Activated naive CD4-positive, alpha-beta T cell treated with anti-CD3 and anti-CD28 coated beads for 36 hours (primary cell): Measurements from ENCODE around the gene CPSF4. TPM values are rescaled to one million over a fixed set of nuclear protein-coding genes. Genes with fewer than 3 reads are reported as not detected.
"Not testable (repeated sequence)": the region's sequence is repeated elsewhere in the genome, so short reads cannot be mapped to it uniquely, and the experiment has no call there.

ENCODE experiments used
- CTCF ChIA-PET: fragments of 350-600 bp; sonication (Branson Sonifier 250); formaldehyde crosslinking; loops from one replicate; lab custom pipeline; 2021; ENCODE audit warnings: antibody characterized with exemption; lab: Charles Lee
- DNase-seq: peaks from one replicate; pipeline ENCODE4 v3.0.0-alpha.2; 2020
- H3K27ac Mint-ChIP-seq: one replicate; pipeline ENCODE4 v1.8.0; 2021; ENCODE audit warnings: mild to moderate bottlenecking, mixed read lengths
- H3K27me3 Mint-ChIP-seq: one replicate; pipeline ENCODE4 v1.8.0; 2021; ENCODE audit warnings: low read depth, mixed read lengths
- H3K36me3 Mint-ChIP-seq: one replicate; pipeline ENCODE4 v1.8.0; 2021; ENCODE audit warnings: low read depth, mixed read lengths
- H3K4me1 Mint-ChIP-seq: one replicate; pipeline ENCODE4 v1.8.0; 2021; ENCODE audit warnings: low read depth, mixed read lengths
- H3K4me3 Mint-ChIP-seq: one replicate; pipeline ENCODE4 v1.8.0; 2021; ENCODE audit warnings: mild to moderate bottlenecking, moderate library complexity, mixed read lengths
- H3K9me3 Mint-ChIP-seq: one replicate; pipeline ENCODE4 v1.8.0; 2021; ENCODE audit warnings: mixed read lengths
- intact Hi-C: fragments of 100-400 bp; cut with micrococcal nuclease; formaldehyde crosslinking; loops from one replicate; pipeline ENCODE4 v1.15.1; 2023
- total RNA-seq, 2 experiments: library from RNA; stranded (reverse); gene quantifications; one replicate each; pipeline ENCODE4 v1.2.3, GENCODE V29; 2021

Gene CPSF4
- total RNA-seq, 2 experiments from 2014 or later = 70.6 to 73.5 TPM

- H3K36me3 Mint-ChIP-seq = peaks cover 30% of the 10 kb centered on the region
- no peaks in the 10 kb centered on the region for H3K27me3 Mint-ChIP-seq
- H3K9me3 Mint-ChIP-seq = no peaks in the 10 kb centered on the region
- no peak for DNase-seq
- CTCF ChIA-PET = interaction anchor here (0.7 kb wide), 1 partner anchor 148 kb away, joined by 3 read pairs; no protein-coding TSS in a partner anchor
- H3K4me1 Mint-ChIP-seq = peaks cover 42% of the 10 kb centered on the region
- H3K27ac Mint-ChIP-seq = peak overlapping the region; percentile 92
- intact Hi-C loops = loop anchor here (1.0 to 5.0 kb wide), 6 partner anchors 95 to 1019 kb away; partner anchors contain the start of genes MBLAC1, MEPCE, TRIM4 and ZCWPW1
- peak overlapping the region; percentile 89 for H3K4me3 Mint-ChIP-seq
These were observed 28.9 kb upstream of the CPSF4 start for GRCh38 chr7:99409806-99410205.

- peaks cover 33% of the 10 kb centered on the region for H3K36me3 Mint-ChIP-seq
- H3K4me1 Mint-ChIP-seq = peaks cover 40% of the 10 kb centered on the region
- DNase-seq = no peak
- intact Hi-C loops = no loop called here
- H3K4me3 Mint-ChIP-seq = peak overlapping the region; percentile 89
- CTCF ChIA-PET = interaction anchor here (1.1 kb wide), 1 partner anchor 46 kb away, joined by 4 read pairs; no protein-coding TSS in a partner anchor
- no peaks in the 10 kb centered on the region for H3K9me3 Mint-ChIP-seq
- peak overlapping the region; percentile 92 for H3K27ac Mint-ChIP-seq
- H3K27me3 Mint-ChIP-seq = no peaks in the 10 kb centered on the region
These were observed 28.1 kb upstream of the CPSF4 start for GRCh38 chr7:99410635-99411034.

- CTCF ChIA-PET = interaction anchor here (0.8 to 1.6 kb wide), 2 partner anchors 38 to 51 kb away, joined by 4 read pairs; no protein-coding TSS in a partner anchor
- H3K27ac Mint-ChIP-seq, H3K4me3 Mint-ChIP-seq, intact Hi-C loops, H3K9me3 Mint-ChIP-seq, H3K27me3 Mint-ChIP-seq: not testable (repeated sequence)
- peak; percentile 47 for DNase-seq
- Mint-ChIP-seq H3K4me1 (peaks cover 18% of the 10 kb centered on the region), H3K36me3 (peaks cover 55% of the 10 kb centered on the region)
These were observed 23.1 kb upstream of the CPSF4 start for GRCh38 chr7:99415513-99416127.

GRCh38 chr7:99418260-99418659 lies 20.5 kb upstream of the CPSF4 start:
- Mint-ChIP-seq H3K4me1 (peaks cover 8% of the 10 kb centered on the region), H3K27me3 (no peaks in the 10 kb centered on the region), H3K4me3 (no peak overlapping the region), H3K9me3 (no peaks in the 10 kb centered on the region), H3K27ac (no peak overlapping the region), H3K36me3 (peaks cover 48% of the 10 kb centered on the region)
- intact Hi-C loops = no loop called here
- CTCF ChIA-PET = no interaction called here
- no peak for DNase-seq

GRCh38 chr7:99419323-99420021 lies 19.3 kb upstream of the CPSF4 start:
- intact Hi-C loops = no loop called here
- Mint-ChIP-seq H3K9me3 (no peaks in the 10 kb centered on the region), H3K4me1 (peaks cover 7% of the 10 kb centered on the region), H3K4me3 (no peak overlapping the region), H3K36me3 (peaks cover 45% of the 10 kb centered on the region), H3K27ac (no peak overlapping the region), H3K27me3 (no peaks in the 10 kb centered on the region)
- CTCF ChIA-PET = no interaction called here
- DNase-seq = no peak

GRCh38 chr7:99420213-99420612 lies 18.5 kb upstream of the CPSF4 start:
- H3K27me3 Mint-ChIP-seq = no peaks in the 10 kb centered on the region
- DNase-seq = no peak
- no peak overlapping the region for H3K4me3 Mint-ChIP-seq
- H3K27ac Mint-ChIP-seq = no peak overlapping the region
- H3K4me1 Mint-ChIP-seq = peaks cover 6% of the 10 kb centered on the region
- H3K36me3 Mint-ChIP-seq = peaks cover 39% of the 10 kb centered on the region
- H3K9me3 Mint-ChIP-seq = no peaks in the 10 kb centered on the region
- CTCF ChIA-PET = no interaction called here
- intact Hi-C loops = no loop called here

- H3K4me3 Mint-ChIP-seq = no peak overlapping the region
- H3K4me1 Mint-ChIP-seq = peaks cover 4% of the 10 kb centered on the region
- H3K36me3 Mint-ChIP-seq = peaks cover 37% of the 10 kb centered on the region
- H3K27ac Mint-ChIP-seq = no peak overlapping the region
- no peak for DNase-seq
- CTCF ChIA-PET = interaction anchor here (0.6 kb wide), 1 partner anchor 12 kb away, joined by 3 read pairs; the partner anchor contains the start of genes BUD31 and PDAP1
- no peaks in the 10 kb centered on the region for H3K9me3 Mint-ChIP-seq
- intact Hi-C loops = no loop called here
- no peaks in the 10 kb centered on the region for H3K27me3 Mint-ChIP-seq
These were observed 17.8 kb upstream of the CPSF4 start for GRCh38 chr7:99420986-99421385.

GRCh38 chr7:99422186-99422585 lies 16.6 kb upstream of the CPSF4 start:
- Mint-ChIP-seq H3K9me3 (no peaks in the 10 kb centered on the region), H3K4me1 (peaks cover 2% of the 10 kb centered on the region), H3K36me3 (peaks cover 28% of the 10 kb centered on the region), H3K4me3 (no peak overlapping the region), H3K27me3 (no peaks in the 10 kb centered on the region), H3K27ac (no peak overlapping the region)
- intact Hi-C loops = no loop called here
- DNase-seq = no peak
- CTCF ChIA-PET = interaction anchor here (0.6 kb wide), 1 partner anchor 68 kb away, joined by 3 read pairs; no protein-coding TSS in a partner anchor

- H3K9me3 Mint-ChIP-seq = no peaks in the 10 kb centered on the region
- CTCF ChIA-PET = no interaction called here
- no peak for DNase-seq
- H3K27me3 Mint-ChIP-seq = no peaks in the 10 kb centered on the region
- intact Hi-C loops = no loop called here
- H3K4me1 Mint-ChIP-seq = no peaks in the 10 kb centered on the region
- no peak overlapping the region for H3K27ac Mint-ChIP-seq
- H3K4me3 Mint-ChIP-seq = no peak overlapping the region
- peaks cover 24% of the 10 kb centered on the region for H3K36me3 Mint-ChIP-seq
These were observed 16.1 kb upstream of the CPSF4 start for GRCh38 chr7:99422625-99423024.

- Mint-ChIP-seq H3K4me3 (no peak overlapping the region), H3K9me3 (no peaks in the 10 kb centered on the region), H3K27ac (no peak overlapping the region), H3K27me3 (no peaks in the 10 kb centered on the region), H3K36me3 (peaks cover 18% of the 10 kb centered on the region), H3K4me1 (peaks cover 2% of the 10 kb centered on the region)
- DNase-seq = no peak
- CTCF ChIA-PET = no interaction called here
- intact Hi-C loops = no loop called here
These were observed 13.6 kb upstream of the CPSF4 start for GRCh38 chr7:99424932-99425730.

- intact Hi-C loops = no loop called here
- DNase-seq = no peak
- no peak overlapping the region for H3K4me3 Mint-ChIP-seq
- no peaks in the 10 kb centered on the region for H3K27me3 Mint-ChIP-seq
- CTCF ChIA-PET = no interaction called here
- peak overlapping the region; percentile 50 for H3K27ac Mint-ChIP-seq
- H3K36me3 Mint-ChIP-seq = peaks cover 8% of the 10 kb centered on the region
- no peaks in the 10 kb centered on the region for H3K9me3 Mint-ChIP-seq
- peaks cover 2% of the 10 kb centered on the region for H3K4me1 Mint-ChIP-seq
These were observed 9.7 kb upstream of the CPSF4 start for GRCh38 chr7:99428972-99429566.

- Mint-ChIP-seq H3K36me3 (peaks cover 8% of the 10 kb centered on the region), H3K27ac (no peak overlapping the region), H3K27me3 (no peaks in the 10 kb centered on the region), H3K4me1 (peaks cover 2% of the 10 kb centered on the region), H3K4me3 (no peak overlapping the region), H3K9me3 (no peaks in the 10 kb centered on the region)
- DNase-seq = no peak
- intact Hi-C loops = no loop called here
- CTCF ChIA-PET = no interaction called here
These were observed 9.0 kb upstream of the CPSF4 start for GRCh38 chr7:99429756-99430155.
